GM18526 (cell line): ENCODE measurements around the gene NTN1.

Source experiments
- POLR2A ChIP-seq: IDR thresholded peaks from 3 replicates; pipeline ENCODE4 v1.6.1; 2011; ENCODE audit not compliant: insufficient read length; ENCODE audit errors: extremely low read depth

NTN1 gene

GRCh38 chr17:9213303-9213640, 192.0 kb downstream of the NTN1 start:
- TF ChIP-seq POLR2A: no peak

DNA sequence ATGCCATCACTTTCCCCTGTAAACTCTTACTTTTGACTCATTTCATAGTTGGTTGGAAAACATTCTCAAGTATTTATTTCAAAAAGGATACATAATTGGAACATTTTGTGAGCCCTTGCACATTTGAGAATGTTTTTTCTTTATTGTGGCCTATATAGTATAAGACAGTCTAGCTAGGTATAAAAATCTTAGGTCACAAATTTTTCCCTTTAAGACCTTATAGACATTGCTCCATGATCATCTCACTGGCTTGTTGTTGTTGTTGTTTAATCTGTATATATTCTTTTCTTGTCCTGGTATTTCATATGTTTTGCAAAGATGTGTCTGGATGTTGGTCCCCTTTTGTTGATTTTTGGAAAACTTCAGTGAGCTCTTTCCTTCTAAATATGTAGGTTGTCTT, 194.2 kb downstream of the NTN1 start:
- TF ChIP-seq POLR2A: no peak

DNA sequence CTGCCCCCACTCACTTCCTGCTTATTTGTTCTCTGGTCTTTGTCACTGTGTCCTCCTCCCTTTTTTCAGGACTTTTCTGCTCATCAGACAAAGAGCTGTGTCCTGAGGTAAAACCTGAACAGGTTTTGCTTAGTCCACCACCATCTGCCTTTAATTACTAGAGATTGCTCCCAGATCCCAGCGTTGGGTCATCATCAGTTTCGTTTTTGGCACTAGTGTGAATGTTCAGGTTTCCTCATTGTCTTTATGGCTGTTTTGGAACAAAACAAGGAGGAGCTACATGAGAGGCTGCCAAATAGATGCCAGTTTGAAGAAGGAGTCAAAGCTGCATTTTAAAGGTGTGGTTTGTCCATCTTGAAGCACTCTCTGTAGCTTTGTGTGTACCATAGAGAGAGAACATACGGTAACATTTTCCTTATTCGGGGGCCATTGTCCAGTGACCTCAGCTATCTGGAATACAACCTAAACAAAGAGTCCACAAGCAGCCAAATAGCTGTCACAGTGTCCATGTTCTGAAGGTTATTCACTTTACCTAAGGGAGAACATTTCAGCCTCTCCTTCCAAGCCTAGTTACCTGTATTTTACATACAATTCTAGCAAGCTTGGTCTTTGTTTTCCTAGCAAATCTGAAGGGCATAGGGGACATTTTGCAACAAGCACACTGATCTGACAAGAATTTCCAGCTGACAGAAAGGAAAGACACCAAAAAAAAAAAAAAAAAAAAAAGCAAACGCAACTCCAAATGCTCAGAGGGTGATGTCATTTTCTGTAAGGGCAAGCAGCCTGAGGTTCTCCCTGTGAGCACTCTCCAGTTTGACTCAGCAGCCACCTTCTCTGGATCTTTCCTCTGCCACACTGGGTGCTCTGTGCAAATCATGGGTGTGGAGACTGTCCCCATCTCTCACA, 196.1 kb downstream of the NTN1 start:
- TF ChIP-seq POLR2A: no peak

DNA sequence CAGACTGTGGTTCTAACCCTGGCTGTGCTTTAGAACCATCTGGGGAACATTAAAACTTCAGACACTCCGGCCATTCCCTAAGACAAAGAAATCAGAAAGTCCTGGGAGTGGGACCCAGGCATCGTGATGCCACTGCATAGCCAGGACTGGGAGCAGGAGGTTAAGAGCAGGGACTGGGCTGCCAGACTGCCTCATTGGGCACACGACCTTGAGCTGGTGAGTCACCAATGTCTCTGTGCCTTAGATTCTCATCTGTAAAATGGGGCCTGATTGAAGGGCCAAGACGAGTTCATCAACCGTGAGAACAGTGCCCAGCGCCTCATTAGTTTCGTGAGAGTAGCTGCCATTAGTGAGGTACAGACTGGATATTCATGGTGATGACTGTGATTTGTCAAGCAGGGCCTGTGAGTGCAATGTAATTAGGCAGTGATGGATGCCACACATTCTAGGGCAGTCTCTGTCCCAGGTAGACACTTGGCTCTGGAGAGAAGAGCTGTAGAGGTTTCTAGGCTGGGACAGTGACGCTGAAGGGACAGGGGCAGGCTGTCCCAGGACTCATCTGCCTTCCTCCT, 196.8 kb downstream of the NTN1 start:
- no peak for TF ChIP-seq POLR2A

- no peak for TF ChIP-seq POLR2A
Measured at GRCh38 chr17:9218911-9219310, 197.6 kb downstream of the NTN1 start.

DNA sequence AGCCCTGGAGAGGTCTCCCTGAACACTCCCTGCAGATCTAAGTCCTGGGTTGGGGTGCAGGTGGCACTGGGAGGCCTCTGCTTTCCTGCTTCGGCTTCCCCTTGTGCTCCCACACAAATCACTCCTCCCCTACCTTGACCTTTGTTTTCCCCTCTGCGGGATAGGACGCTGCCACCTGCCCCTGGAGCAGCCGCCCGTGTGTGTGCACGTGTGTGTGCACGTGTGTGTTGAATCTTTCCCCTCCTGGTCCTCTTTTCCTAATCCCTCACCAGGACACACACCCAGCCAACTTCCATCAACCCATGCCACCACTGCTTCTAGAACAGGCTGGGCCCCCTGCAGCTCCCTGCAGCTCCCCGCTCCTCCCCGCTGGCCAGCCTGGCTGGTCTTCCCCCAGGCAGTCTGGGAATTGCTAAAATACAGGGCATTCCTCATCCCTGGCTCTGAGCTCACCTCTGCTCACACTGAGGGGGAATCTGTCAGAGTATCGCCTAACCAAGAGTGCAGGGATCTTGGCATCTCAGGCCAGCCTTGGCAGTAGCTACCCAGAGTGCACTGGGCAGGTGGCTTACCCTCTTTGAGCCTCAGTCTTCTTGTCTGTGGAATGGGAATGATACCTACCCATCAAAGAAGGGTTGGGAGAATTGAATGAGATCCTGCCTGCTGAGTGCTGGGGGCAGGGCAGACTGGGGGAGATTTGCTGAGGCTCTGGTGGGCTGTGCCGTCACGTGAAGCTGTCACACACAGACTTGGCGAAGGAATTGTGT, 198.5 kb downstream of the NTN1 start:
- TF ChIP-seq POLR2A: no peak

DNA sequence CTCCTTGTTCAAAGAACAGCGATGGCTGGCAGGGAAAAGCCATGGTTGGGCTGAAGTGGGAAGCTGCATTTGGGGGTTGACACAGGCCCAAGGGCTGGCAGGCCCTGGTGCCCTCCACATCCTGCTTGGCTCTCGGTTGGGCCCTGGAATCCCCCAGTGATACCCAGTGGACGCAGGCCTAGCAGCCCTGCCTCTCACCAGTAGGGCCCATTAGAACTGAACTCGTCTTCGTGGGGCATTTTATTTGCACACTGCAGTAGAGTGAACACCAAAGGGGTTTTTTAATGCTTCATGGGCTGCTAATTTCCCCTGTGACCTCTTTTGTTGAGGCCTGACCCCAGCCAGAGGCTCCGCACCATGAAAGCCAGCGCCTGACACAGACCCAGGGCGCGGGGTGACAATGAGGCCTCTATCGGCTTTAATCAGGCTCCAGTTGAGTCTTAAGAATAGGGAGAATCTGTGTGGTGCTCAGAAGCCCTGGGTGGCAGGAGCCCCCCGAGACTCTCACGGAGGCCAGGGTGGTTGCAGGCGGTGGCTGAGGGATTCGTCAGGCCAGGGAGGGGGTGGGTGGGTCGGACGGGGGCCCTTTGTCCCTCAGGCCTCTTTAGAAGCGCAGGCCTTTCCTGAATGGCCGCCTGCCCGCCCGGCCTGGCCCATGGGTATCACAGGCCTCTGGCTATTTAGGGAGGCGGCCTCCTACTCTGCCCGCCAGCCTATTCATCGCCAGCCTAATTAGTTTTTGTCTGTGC, 199.3 kb downstream of the NTN1 start:
- no peak for TF ChIP-seq POLR2A

DNA sequence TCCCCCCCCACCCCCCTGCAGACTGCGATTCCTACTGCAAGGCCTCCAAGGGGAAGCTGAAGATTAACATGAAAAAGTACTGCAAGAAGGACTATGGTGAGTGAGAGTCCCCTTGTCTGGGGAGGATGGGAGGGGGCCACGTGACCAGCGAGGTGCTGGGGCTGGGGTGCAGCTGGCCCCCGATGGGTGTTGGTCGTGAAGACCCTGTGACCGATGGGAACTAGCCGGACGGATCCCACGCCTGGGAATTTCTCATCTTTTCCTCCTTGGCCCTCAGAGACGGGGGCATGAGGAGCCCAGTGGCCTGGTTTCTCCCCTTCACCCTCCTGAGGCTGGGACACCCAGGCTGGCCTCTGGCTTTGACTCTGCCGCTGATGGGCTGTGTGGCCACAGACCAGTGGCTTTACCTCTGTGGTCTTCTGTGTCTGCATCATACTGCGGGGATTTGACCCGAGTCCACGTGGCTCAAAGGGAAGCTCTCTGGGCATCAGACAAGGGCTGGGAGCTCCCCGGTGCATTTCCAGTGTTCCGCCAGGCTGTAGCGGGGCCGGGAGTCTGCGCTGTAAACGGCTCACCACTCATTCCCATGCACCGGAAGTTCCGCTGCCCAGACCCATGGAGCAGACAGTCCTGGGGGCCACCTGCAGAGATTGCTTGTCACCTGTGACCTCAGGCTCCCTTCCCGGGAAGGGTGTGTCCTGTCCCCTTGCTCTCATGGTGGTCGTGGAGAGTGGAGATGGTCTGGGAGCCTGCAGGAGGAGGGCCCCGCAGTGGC, 200.0 kb downstream of the NTN1 start:
- no peak for TF ChIP-seq POLR2A

DNA sequence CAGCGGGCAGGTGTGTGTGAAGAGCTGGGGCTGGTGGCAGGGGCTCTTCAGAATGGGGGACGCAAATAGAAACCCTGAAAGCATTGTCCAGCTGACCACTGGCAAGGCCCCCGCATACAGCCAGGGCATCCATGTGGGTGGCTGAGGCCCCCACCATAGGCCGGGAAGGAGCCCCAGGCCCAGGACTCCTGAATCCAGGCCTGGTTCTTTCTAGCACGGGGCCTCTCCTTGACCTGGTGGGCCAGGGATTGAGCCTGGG, 200.5 kb downstream of the NTN1 start:
- no peak for TF ChIP-seq POLR2A

DNA sequence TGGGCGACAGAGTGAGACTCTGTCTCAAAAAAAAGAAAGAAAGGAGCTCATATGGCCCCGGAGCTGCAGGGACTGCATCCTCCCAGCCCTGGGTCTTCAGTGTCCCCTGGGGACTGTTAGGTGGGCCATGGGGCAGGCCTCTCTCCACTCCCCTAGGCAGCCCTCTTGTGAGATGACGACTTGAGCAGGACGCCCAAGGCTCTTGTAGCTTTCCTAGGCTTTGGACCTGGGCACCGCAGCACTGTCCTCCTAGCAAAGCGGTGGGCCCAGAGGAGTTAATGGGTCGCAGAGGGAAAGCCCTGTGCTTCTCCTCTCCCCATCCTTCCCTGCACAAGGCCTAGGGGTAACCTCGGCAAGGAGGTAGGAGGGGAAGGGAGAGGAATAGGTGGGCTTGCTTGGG, 202.2 kb downstream of the NTN1 start:
- TF ChIP-seq POLR2A: no peak

DNA sequence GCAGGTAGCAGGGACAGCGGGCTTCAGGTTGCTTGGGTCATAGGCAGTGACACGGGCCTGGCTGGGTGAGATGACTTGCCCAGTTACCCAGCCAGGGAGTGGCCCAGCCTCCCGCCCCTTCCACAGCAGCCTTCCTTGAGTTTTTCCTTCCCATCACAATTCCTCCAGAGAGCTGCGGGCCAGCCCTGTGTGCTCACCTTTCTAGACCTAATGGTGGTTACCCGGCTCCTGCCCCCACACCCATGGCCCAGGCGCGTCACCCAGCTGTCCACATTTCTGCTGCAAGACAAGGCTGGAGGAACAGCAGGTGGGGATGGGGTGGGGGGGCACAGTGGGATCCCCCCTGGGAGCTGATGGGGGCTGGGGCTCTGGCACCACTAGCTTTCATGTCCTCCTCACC, 203.2 kb downstream of the NTN1 start:
- TF ChIP-seq POLR2A: no peak

- no peak for TF ChIP-seq POLR2A
Measured at GRCh38 chr17:9225305-9226101, 204.2 kb downstream of the NTN1 start.

DNA sequence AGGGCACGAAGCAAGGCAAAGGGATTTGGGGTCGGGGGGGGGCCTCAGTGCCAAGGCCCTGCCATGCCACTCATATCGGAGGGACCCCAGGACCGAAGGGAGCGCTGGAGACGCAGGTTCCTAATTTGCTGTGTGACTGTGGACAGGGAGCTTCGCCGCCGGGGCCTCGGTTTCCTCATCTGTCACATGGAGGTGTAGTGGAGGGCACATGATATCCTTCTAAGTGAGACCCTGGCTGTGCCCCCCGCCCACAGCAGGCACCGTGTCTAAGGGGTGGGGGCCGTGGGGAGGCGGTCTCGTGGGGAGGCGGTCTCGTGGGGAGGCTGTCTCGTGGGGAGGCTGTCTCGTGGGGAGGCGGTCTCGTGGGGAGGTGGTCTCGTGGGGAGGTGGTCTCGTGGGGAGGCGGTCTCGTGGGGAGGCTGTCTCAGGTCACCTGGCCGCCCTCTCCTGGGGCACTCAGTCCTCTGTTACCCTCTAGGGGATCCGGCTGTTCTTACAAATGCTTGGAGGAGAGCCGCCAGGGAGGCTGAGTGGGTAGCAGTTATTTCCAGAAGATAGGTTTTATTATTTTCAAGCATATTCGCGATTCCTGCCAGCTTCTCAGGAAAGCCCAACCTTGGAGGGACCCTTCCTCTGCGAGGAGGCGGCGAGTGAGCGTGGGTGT, 205.0 kb downstream of the NTN1 start:
- no peak for TF ChIP-seq POLR2A

GRCh38 chr17:9226794-9227135, 205.5 kb downstream of the NTN1 start:
- TF ChIP-seq POLR2A: no peak
